Muscle of leg (tissue), 11 donors: Measurements from ENCODE around the gene TSPAN31. TPM values are rescaled to one million over a fixed set of nuclear protein-coding genes. Genes with fewer than 3 reads are reported as not detected.
A peak's percentile ranks its signal among the peaks of the same experiment; 100 is the strongest.

Source experiments
- DNase-seq: peaks from one replicate; pipeline ENCODE4 v3.0.0; 2013
- H3K27ac ChIP-seq: one replicate; pipeline ENCODE4 v1.5.1; 2013; ENCODE audit warnings: mild to moderate bottlenecking, low read length, control low read depth
- H3K27me3 ChIP-seq: one replicate; pipeline ENCODE4 v1.6.1; 2013; ENCODE audit warnings: low read length; ENCODE audit not compliant: control insufficient read depth, insufficient read depth
- H3K36me3 ChIP-seq: one replicate; pipeline ENCODE4 v1.6.1; 2013; ENCODE audit warnings: low read length; ENCODE audit not compliant: control insufficient read depth, insufficient read depth
- H3K4me1 ChIP-seq: one replicate; pipeline ENCODE4 v1.6.1; 2013; ENCODE audit warnings: low read length; ENCODE audit not compliant: control insufficient read depth, insufficient read depth
- H3K4me3 ChIP-seq: one replicate; pipeline ENCODE4 v1.5.1; 2013; ENCODE audit warnings: low read length, control low read depth
- H3K9me3 ChIP-seq: replicated peaks from 2 replicates; pipeline ENCODE4 v1.6.1; 2013; ENCODE audit warnings: low read depth, low read length; ENCODE audit not compliant: control insufficient read depth
- WGBS: methylation state at CpG from one replicate; pipeline ENCODE4 v1.1.5; 2013; ENCODE audit warnings: missing lambda C conversion rate; ENCODE audit not compliant: insufficient coverage; 5-methylcytosine and 5-hydroxymethylcytosine counted together
- polyA plus RNA-seq, 8 donors: library from polyadenylated mRNA; unstranded; fragments of 120-200 nt; gene quantifications; one replicate each; pipeline versions ENCODE4 v1.2.1 to v1.2.3, GENCODE V29; 2013; ENCODE audit warnings: inconsistent platforms in 1 of 8, low replicate concordance in 1 of 8; ENCODE audit not compliant: insufficient read length in 8 of 8, insufficient read depth in 1 of 8
- total RNA-seq: library from RNA; stranded (reverse); fragments of 120-200 nt; gene quantifications from one replicate; pipeline ENCODE4 v1.2.4, GENCODE V29; 2013

The TSPAN31 gene
- total and polyA plus RNA-seq, 9 donors = 26.3 to 52.5 (median 45.0) TPM

- 38% methylated on average over 14 of the region's 14 CpGs for WGBS
These were observed 2.7 kb upstream of the TSPAN31 start for GRCh38 chr12:57741844-57742738.

GRCh38 chr12:57743769-57744168 is 1.1 kb upstream of the TSPAN31 start:
- no peak for DNase-seq
- no CpG with 5 or more reads among the region's 2 CpGs for WGBS
- Histone ChIP-seq H3K27ac (no peak overlapping the region), H3K4me3 (no peak overlapping the region), H3K9me3 (no peaks in the 10 kb centered on the region), H3K36me3 (peaks cover 27% of the 10 kb centered on the region), H3K27me3 (peaks cover 33% of the 10 kb centered on the region), H3K4me1 (peaks cover 20% of the 10 kb centered on the region)

More at GRCh38 chr12:57741844-57742738, 2.7 kb upstream of the TSPAN31 start:
- Histone ChIP-seq H3K27ac (peak overlapping the region; percentile 25), H3K9me3 (no peaks in the 10 kb centered on the region), H3K36me3 (peaks cover 12% of the 10 kb centered on the region), H3K4me3 (peak overlapping the region; percentile 7), H3K27me3 (peaks cover 47% of the 10 kb centered on the region), H3K4me1 (peaks cover 29% of the 10 kb centered on the region)
- no peak for DNase-seq

- H3K4me3 ChIP-seq = peak overlapping the region; percentile 80
- no peak for DNase-seq
- H3K36me3 ChIP-seq = peaks cover 32% of the 10 kb centered on the region
- peak overlapping the region; percentile 97 for H3K27ac ChIP-seq
- H3K27me3 ChIP-seq = peaks cover 28% of the 10 kb centered on the region
- 11% methylated on average over 9 of the region's 21 CpGs for WGBS
- no peaks in the 10 kb centered on the region for H3K9me3 ChIP-seq
- H3K4me1 ChIP-seq = peaks cover 14% of the 10 kb centered on the region
These were observed 554 bp upstream of the TSPAN31 start for GRCh38 chr12:57744194-57744776.

GRCh38 chr12:57745485-57745881 is 644 bp downstream of the TSPAN31 start:
- H3K27ac ChIP-seq = peak overlapping the region; percentile 97
- DNase-seq = peak; percentile 32
- peaks cover 12% of the 10 kb centered on the region for H3K4me1 ChIP-seq
- no peaks in the 10 kb centered on the region for H3K9me3 ChIP-seq
- H3K4me3 ChIP-seq = peak overlapping the region; percentile 80
- peaks cover 44% of the 10 kb centered on the region for H3K36me3 ChIP-seq
- 21% methylated on average over 5 of the region's 8 CpGs for WGBS
- peaks cover 16% of the 10 kb centered on the region for H3K27me3 ChIP-seq

GRCh38 chr12:57746025-57746424 is 1.2 kb downstream of the TSPAN31 start:
- peaks cover 50% of the 10 kb centered on the region for H3K36me3 ChIP-seq
- H3K27ac ChIP-seq = no peak overlapping the region
- WGBS = 84% methylated on average over 2 of the region's 3 CpGs
- peaks cover 17% of the 10 kb centered on the region for H3K4me1 ChIP-seq
- DNase-seq = no peak
- no peak overlapping the region for H3K4me3 ChIP-seq
- H3K27me3 ChIP-seq = peaks cover 11% of the 10 kb centered on the region
- no peaks in the 10 kb centered on the region for H3K9me3 ChIP-seq

- DNase-seq = no peak
- no peak overlapping the region for H3K27ac ChIP-seq
- 85% methylated on average over 5 of the region's 5 CpGs for WGBS
- H3K36me3 ChIP-seq = peaks cover 52% of the 10 kb centered on the region
- H3K27me3 ChIP-seq = no peaks in the 10 kb centered on the region
- H3K9me3 ChIP-seq = no peaks in the 10 kb centered on the region
- H3K4me3 ChIP-seq = no peak overlapping the region
- H3K4me1 ChIP-seq = peaks cover 26% of the 10 kb centered on the region
These were observed 4.2 kb downstream of the TSPAN31 start for GRCh38 chr12:57749061-57749460.

- WGBS = 83% methylated on average over 10 of the region's 15 CpGs
- peak overlapping the region; percentile 84 for H3K4me3 ChIP-seq
- DNase-seq = peak; percentile 32
- H3K27me3 ChIP-seq = peaks cover 7% of the 10 kb centered on the region
- peaks cover 24% of the 10 kb centered on the region for H3K4me1 ChIP-seq
- H3K36me3 ChIP-seq = peaks cover 51% of the 10 kb centered on the region
- peak overlapping the region; percentile 91 for H3K27ac ChIP-seq
- no peaks in the 10 kb centered on the region for H3K9me3 ChIP-seq
These were observed 6.0 kb downstream of the TSPAN31 start for GRCh38 chr12:57750561-57751431.

- no peak for DNase-seq
- 13% methylated on average over 4 of the region's 8 CpGs for WGBS
- Histone ChIP-seq H3K27ac (peak overlapping the region; percentile 91), H3K27me3 (peaks cover 11% of the 10 kb centered on the region), H3K9me3 (no peaks in the 10 kb centered on the region), H3K4me3 (peak overlapping the region; percentile 84), H3K4me1 (peaks cover 28% of the 10 kb centered on the region), H3K36me3 (peaks cover 46% of the 10 kb centered on the region)
These were observed 6.6 kb downstream of the TSPAN31 start for GRCh38 chr12:57751432-57751787.

GRCh38 chr12:57751788-57752667 is 7.2 kb downstream of the TSPAN31 start, which contains the start of gene CDK4:
CDK4 (minus strand) TSS chr12:57752310; CDS start chr12:57751717, 593 bp downstream.
- under 1% methylated on average over 57 of the region's 58 CpGs for WGBS
- Histone ChIP-seq H3K27ac (peak within 1 kb of the TSS; percentile 91), H3K36me3 (peaks cover 41% of the 10 kb centered on the region), H3K4me1 (peaks cover 32% of the 10 kb centered on the region), H3K27me3 (peaks cover 14% of the 10 kb centered on the region), H3K4me3 (peak within 1 kb of the TSS; percentile 84), H3K9me3 (no peaks in the 10 kb centered on the region)
- DNase-seq = peak; percentile 100
